HepG2 (cell line): Measurements from ENCODE around the gene LMF2. TPM values are rescaled to one million over a fixed set of nuclear protein-coding genes. Genes with fewer than 3 reads are reported as not detected.
A peak's percentile ranks its signal among the peaks of the same experiment; 100 is the strongest.

ENCODE experiments used
- ATF1 ChIP-seq: IDR thresholded peaks from 2 replicates; pipeline ENCODE4 v1.6.1; 2016; ENCODE audit warnings: mild to moderate bottlenecking, control low read depth
- CENPT ChIP-seq: sonication (generic); formaldehyde crosslinking; IDR thresholded peaks from 2 replicates; pipeline ENCODE4 v1.8.0; 2022; ENCODE audit warnings: low read depth, mild to moderate bottlenecking, moderate library complexity, missing genetic modification reagents
- KDM2A ChIP-seq: sonication (generic); formaldehyde crosslinking; IDR thresholded peaks from 2 replicates; pipeline ENCODE4 v1.4.0; 2020; ENCODE audit warnings: low read depth, missing genetic modification reagents, borderline replicate concordance
- KMT2B ChIP-seq: IDR thresholded peaks from 2 replicates; pipeline ENCODE4 v1.6.1; 2016; ENCODE audit warnings: missing genetic modification reagents, missing compliant biosample characterization
- MTA1 ChIP-seq: sonication (generic); formaldehyde crosslinking; IDR thresholded peaks from 2 replicates; pipeline ENCODE4 v1.4.0; 2020; ENCODE audit warnings: missing genetic modification reagents, mild to moderate bottlenecking, borderline replicate concordance
- MXD1 ChIP-seq: sonication (generic); formaldehyde crosslinking; IDR thresholded peaks from 2 replicates; pipeline ENCODE4 v1.4.0; 2020; ENCODE audit warnings: mild to moderate bottlenecking, missing genetic modification reagents
- NFE2L1 ChIP-seq: sonication (generic); formaldehyde crosslinking; IDR thresholded peaks from 2 replicates; pipeline ENCODE4 v1.4.0; 2020; ENCODE audit warnings: missing genetic modification reagents, mild to moderate bottlenecking, borderline replicate concordance
- NFIC ChIP-seq: IDR thresholded peaks from 2 replicates; pipeline ENCODE4 v1.6.1; 2012; ENCODE audit warnings: mild to moderate bottlenecking, low read length, inconsistent platforms
- ONECUT2 ChIP-seq: sonication (generic); formaldehyde crosslinking; IDR thresholded peaks from 2 replicates; pipeline ENCODE4 v1.4.0; 2020; ENCODE audit warnings: missing genetic modification reagents
- RFX3 ChIP-seq: IDR thresholded peaks from 2 replicates; pipeline ENCODE4 v1.6.1; 2016; ENCODE audit warnings: missing biosample characterization, missing genetic modification reagents
- SIN3A ChIP-seq: IDR thresholded peaks from 2 replicates; pipeline ENCODE4 v1.6.1; 2011; ENCODE audit warnings: low read depth, mild to moderate bottlenecking, control low read depth, low read length, borderline replicate concordance
- ZMAT5 ChIP-seq: sonication (generic); formaldehyde crosslinking; IDR thresholded peaks from 2 replicates; pipeline ENCODE4 v1.5.0; 2020; ENCODE audit warnings: mild to moderate bottlenecking, low read depth, missing genetic modification reagents, borderline replicate concordance
- ZMYM2 ChIP-seq: sonication (generic); formaldehyde crosslinking; IDR thresholded peaks from 2 replicates; pipeline ENCODE4 v1.8.0; 2022; ENCODE audit warnings: mild to moderate bottlenecking, missing genetic modification reagents
- ZNF260 ChIP-seq: sonication (generic); formaldehyde crosslinking; IDR thresholded peaks from 2 replicates; pipeline ENCODE4 v1.4.0; 2020; ENCODE audit warnings: missing genetic modification reagents, low read depth, mild to moderate bottlenecking, borderline replicate concordance
- ZNF274 ChIP-seq: sonication (generic); formaldehyde crosslinking; IDR thresholded peaks from 2 replicates; pipeline ENCODE4 v1.5.1; 2020; ENCODE audit warnings: mild to moderate bottlenecking, missing genetic modification reagents
- ZNF280D ChIP-seq: sonication (generic); formaldehyde crosslinking; IDR thresholded peaks from 2 replicates; pipeline ENCODE4 v1.5.1; 2020; ENCODE audit warnings: mild to moderate bottlenecking, missing genetic modification reagents
- ZNF484 ChIP-seq: sonication (generic); formaldehyde crosslinking; IDR thresholded peaks from 2 replicates; pipeline ENCODE4 v1.5.1; 2020; ENCODE audit warnings: mild to moderate bottlenecking, low read depth, missing genetic modification reagents, borderline replicate concordance
- ZNF670 ChIP-seq: sonication (generic); formaldehyde crosslinking; IDR thresholded peaks from 2 replicates; pipeline ENCODE4 v1.8.0; 2022; ENCODE audit warnings: mild to moderate bottlenecking, missing genetic modification reagents, borderline replicate concordance
- ZNF775 ChIP-seq: sonication (generic); formaldehyde crosslinking; IDR thresholded peaks from 2 replicates; pipeline ENCODE4 v1.4.0; 2020; ENCODE audit warnings: missing genetic modification reagents, mild to moderate bottlenecking, moderate library complexity, borderline replicate concordance
- ZNF777 ChIP-seq: sonication (generic); formaldehyde crosslinking; IDR thresholded peaks from 2 replicates; pipeline ENCODE4 v1.4.0; 2020; ENCODE audit warnings: missing genetic modification reagents
- polyA plus RNA-seq, 8 experiments: library from polyadenylated mRNA; depleted of rRNA in 3 of 8; stranded (reverse) in 7 of 8; unstranded in 1 of 8; fragments of >200 nt; fragmentation: Illumina TruSeq in 4 of 8; extraction: Trizol in 4 of 8; gene quantifications; 2 replicates each; pipeline versions ENCODE4 v1.2.1 to v1.2.3, GENCODE V29; 2011 to 2016; ENCODE audit warnings: low read depth in 4 of 8, missing spikeins in 1 of 8, mixed read lengths in 1 of 8; ENCODE audit not compliant: insufficient read depth in 1 of 8
- total RNA-seq, 5 experiments: library from RNA; depleted of rRNA; stranded (reverse); fragments of >200 nt; fragmentation: Illumina TruSeq; extraction: Trizol; gene quantifications; 2 replicates each; pipeline ENCODE4 v1.2.3, GENCODE V29; 2016; ENCODE audit warnings: low read depth in 1 of 5
- TF ChIP-seq, protein P1 (sequence below): sonication (generic); formaldehyde crosslinking; IDR thresholded peaks from 2 replicates; pipeline ENCODE4 v1.4.0; 2020; ENCODE audit warnings: missing genetic modification reagents, borderline replicate concordance
- TF ChIP-seq, protein P2 (sequence below), 2 experiments: sonication (generic) in 1 of 2; formaldehyde crosslinking in 1 of 2; IDR thresholded peaks; 2 replicates each; pipeline versions ENCODE4 v1.5.1 to v1.6.1; 2011 to 2020; ENCODE audit warnings: borderline replicate concordance in 1 of 2, low read depth in 1 of 2, low read length in 1 of 2, mild to moderate bottlenecking in 1 of 2, missing genetic modification reagents in 1 of 2, moderate library complexity in 1 of 2

Gene LMF2
- total and polyA plus RNA-seq, 2 of the 13 experiments (the other 11 are each of a cell fraction or from before 2014, with no cell fraction given), result 23.3 to 30.6 TPM

- TF ChIP-seq ZNF775, result no peak
- TF ChIP-seq CENPT, result peak; percentile 55
- no peak; the same call in 1 of the 2 replicates for TF ChIP-seq NFIC
- TF ChIP-seq MXD1 (CRISPR knock-in tag), result peak; percentile 83; the same call in 1 of the 2 replicates
- no peak for TF ChIP-seq ZMAT5 (CRISPR knock-in tag)
- peak; percentile 70 for TF ChIP-seq KDM2A (CRISPR knock-in tag)
- TF ChIP-seq, protein P1, sequence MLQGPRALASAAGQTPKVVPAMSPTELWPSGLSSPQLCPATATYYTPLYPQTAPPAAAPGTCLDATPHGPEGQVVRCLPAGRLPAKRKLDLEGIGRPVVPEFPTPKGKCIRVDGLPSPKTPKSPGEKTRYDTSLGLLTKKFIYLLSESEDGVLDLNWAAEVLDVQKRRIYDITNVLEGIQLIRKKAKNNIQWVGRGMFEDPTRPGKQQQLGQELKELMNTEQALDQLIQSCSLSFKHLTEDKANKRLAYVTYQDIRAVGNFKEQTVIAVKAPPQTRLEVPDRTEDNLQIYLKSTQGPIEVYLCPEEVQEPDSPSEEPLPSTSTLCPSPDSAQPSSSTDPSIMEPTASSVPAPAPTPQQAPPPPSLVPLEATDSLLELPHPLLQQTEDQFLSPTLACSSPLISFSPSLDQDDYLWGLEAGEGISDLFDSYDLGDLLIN (CRISPR knock-in tag), result peak; percentile 95
- TF ChIP-seq ZNF670 (CRISPR knock-in tag), result no peak; the same call in 1 of the 2 replicates
- no peak for TF ChIP-seq KMT2B (CRISPR knock-in tag)
- no peak; the same call in 1 of the 2 replicates for TF ChIP-seq SIN3A
- TF ChIP-seq MTA1 (CRISPR knock-in tag), result peak; percentile 64; the same call in 1 of the 2 replicates
- TF ChIP-seq NFE2L1, result no peak
- TF ChIP-seq, protein P2, sequence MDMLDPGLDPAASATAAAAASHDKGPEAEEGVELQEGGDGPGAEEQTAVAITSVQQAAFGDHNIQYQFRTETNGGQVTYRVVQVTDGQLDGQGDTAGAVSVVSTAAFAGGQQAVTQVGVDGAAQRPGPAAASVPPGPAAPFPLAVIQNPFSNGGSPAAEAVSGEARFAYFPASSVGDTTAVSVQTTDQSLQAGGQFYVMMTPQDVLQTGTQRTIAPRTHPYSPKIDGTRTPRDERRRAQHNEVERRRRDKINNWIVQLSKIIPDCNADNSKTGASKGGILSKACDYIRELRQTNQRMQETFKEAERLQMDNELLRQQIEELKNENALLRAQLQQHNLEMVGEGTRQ (IDR thresholded peaks at IDR 0.05; ENCODE audit: low read depth, low read length), result no peak
- TF ChIP-seq, protein P2 (CRISPR knock-in tag; IDR thresholded peaks at IDR 0.05; ENCODE audit: borderline replicate concordance), result no peak
- peak; percentile 64; the same call in 1 of the 2 replicates for TF ChIP-seq ONECUT2
- peak; percentile 99 for TF ChIP-seq ZNF777
- TF ChIP-seq ZNF484, result no peak
- no peak for TF ChIP-seq ZNF260 (CRISPR knock-in tag)
- TF ChIP-seq RFX3, result no peak
- TF ChIP-seq ZNF280D (CRISPR knock-in tag), result no peak
- no peak for TF ChIP-seq ATF1 (CRISPR knock-in tag)
- peak; percentile 53; the same call in 1 of the 2 replicates for TF ChIP-seq ZMYM2 (CRISPR knock-in tag)
- TF ChIP-seq ZNF274 (CRISPR knock-in tag), result no peak; the same call in 1 of the 2 replicates
Measured at GRCh38 chr22:50529897-50530579, 22.5 kb upstream of the LMF2 start, which contains the start of gene TYMP (continued).
